Measurements from ENCODE around the gene USP4. TPM values are rescaled to one million over a fixed set of nuclear protein-coding genes. Genes with fewer than 3 reads are reported as not detected.

Gene USP4
- total and polyA plus RNA-seq, 8 donors = 17.7 to 37.1 (median 22.9) TPM

Small RNAs within 50 kb of the gene (microRNA-seq; reads per million reads assigned to microRNA genes)
- gene MIR4271 = 0 reads per million in 2 donors

Other genes with a start within 250 kb of the USP4 start
- gene QRICH1, start 246.0 kb downstream of the USP4 start, total RNA-seq = 10 to 100 TPM; 20.9 to 48.1 (median 28.2) TPM
- 10 to 100 TPM; 27.8 to 46.3 TPM for gene QRICH1, start 246.0 kb downstream of the USP4 start, polyA plus RNA-seq
- gene QARS1, start 235.3 kb downstream of the USP4 start, total RNA-seq = 100 to 1,000 TPM in 5 of 6 donors, 10 to 100 TPM in 1; 82.0 to 148 (median 131) TPM
- gene QARS1, start 235.3 kb downstream of the USP4 start, polyA plus RNA-seq = 100 to 1,000 TPM; 197 to 213 TPM
- gene USP19, start 219.2 kb downstream of the USP4 start, total RNA-seq = 10 to 100 TPM; 20.7 to 44.2 (median 27.6) TPM
- gene USP19, start 219.2 kb downstream of the USP4 start, polyA plus RNA-seq = 10 to 100 TPM; 25.3 to 25.5 TPM
- gene LAMB2, start 207.0 kb downstream of the USP4 start, total RNA-seq = 100 to 1,000 TPM in 2 of 6 donors, 10 to 100 TPM in 4; 74.4 to 215 (median 90.4) TPM
- 100 to 1,000 TPM; 438 to 483 TPM for gene LAMB2, start 207.0 kb downstream of the USP4 start, polyA plus RNA-seq
- 10 to 100 TPM in 1 of 6 donors, 1 to 10 TPM in 5; 5.9 to 11.0 (median 8.3) TPM for gene CCDC71, start 173.7 kb downstream of the USP4 start, total RNA-seq
- gene CCDC71, start 173.7 kb downstream of the USP4 start, polyA plus RNA-seq = 10 to 100 TPM in 1 of 2 donors, 1 to 10 TPM in 1; 7.6 to 10.2 TPM
- gene KLHDC8B, start 168.5 kb downstream of the USP4 start, total RNA-seq = 10 to 100 TPM in 3 of 6 donors, 1 to 10 TPM in 3; 5.5 to 13.7 (median 10.0) TPM
- gene KLHDC8B, start 168.5 kb downstream of the USP4 start, polyA plus RNA-seq = 10 to 100 TPM; 11.8 to 19.1 TPM
- 1 to 10 TPM in 4 of 6 donors, under 1 TPM in 2; 0.83 to 2.6 (median 1.5) TPM for gene C3orf62, start 62.8 kb downstream of the USP4 start, total RNA-seq
- gene C3orf62, start 62.8 kb downstream of the USP4 start, polyA plus RNA-seq = 1 to 10 TPM; 4.4 to 7.2 TPM
- gene GPX1, start 18.3 kb upstream of the USP4 start, total RNA-seq = 100 to 1,000 TPM in 1 of 6 donors, 10 to 100 TPM in 5; 30.8 to 157 (median 66.6) TPM
- 100 to 1,000 TPM; 114 to 121 TPM for gene GPX1, start 18.3 kb upstream of the USP4 start, polyA plus RNA-seq
- 100 to 1,000 TPM; 124 to 209 (median 145) TPM for gene RHOA, start 71.9 kb upstream of the USP4 start, total RNA-seq
- gene RHOA, start 71.9 kb upstream of the USP4 start, polyA plus RNA-seq = 100 to 1,000 TPM in 1 of 2 donors, 10 to 100 TPM in 1; 77.8 to 143 TPM
- 10 to 100 TPM in 5 of 6 donors, 1 to 10 TPM in 1; 8.5 to 14.8 (median 13.8) TPM for gene TCTA, start 72.4 kb upstream of the USP4 start, total RNA-seq
- gene TCTA, start 72.4 kb upstream of the USP4 start, polyA plus RNA-seq = 10 to 100 TPM; 13.8 to 33.1 TPM
- 10 to 100 TPM in 5 of 6 donors, 1 to 10 TPM in 1; 9.2 to 21.5 (median 12.8) TPM for gene AMT, start 82.4 kb upstream of the USP4 start, total RNA-seq
- gene AMT, start 82.4 kb upstream of the USP4 start, polyA plus RNA-seq = 10 to 100 TPM; 31.4 to 43.5 TPM
- gene NICN1, start 89.3 kb upstream of the USP4 start, total RNA-seq = 10 to 100 TPM in 1 of 6 donors, 1 to 10 TPM in 5; 5.3 to 12.6 (median 6.9) TPM
- gene NICN1, start 89.3 kb upstream of the USP4 start, polyA plus RNA-seq = 1 to 10 TPM; 9.8 to 9.9 TPM
- gene DAG1, start 130.2 kb upstream of the USP4 start, total RNA-seq = 100 to 1,000 TPM in 1 of 6 donors, 10 to 100 TPM in 5; 60.8 to 108 (median 71.6) TPM
- 10 to 100 TPM; 15.5 to 19.9 TPM for gene DAG1, start 130.2 kb upstream of the USP4 start, polyA plus RNA-seq
- 1 to 10 TPM in 3 of 6 donors, under 1 TPM in 3; 0.56 to 1.2 (median 0.85) TPM for gene BSN, start 214.4 kb upstream of the USP4 start, total RNA-seq
- 1 to 10 TPM in 1 of 2 donors, under 1 TPM in 1; 0.89 to 1.6 TPM for gene BSN, start 214.4 kb upstream of the USP4 start, polyA plus RNA-seq